ENCODE data around the gene SLX1A.
"Not testable (repeated sequence)": the region's sequence is repeated elsewhere in the genome, so short reads cannot be mapped to it uniquely, and the experiment has no call there.

Gene SLX1A

DNA sequence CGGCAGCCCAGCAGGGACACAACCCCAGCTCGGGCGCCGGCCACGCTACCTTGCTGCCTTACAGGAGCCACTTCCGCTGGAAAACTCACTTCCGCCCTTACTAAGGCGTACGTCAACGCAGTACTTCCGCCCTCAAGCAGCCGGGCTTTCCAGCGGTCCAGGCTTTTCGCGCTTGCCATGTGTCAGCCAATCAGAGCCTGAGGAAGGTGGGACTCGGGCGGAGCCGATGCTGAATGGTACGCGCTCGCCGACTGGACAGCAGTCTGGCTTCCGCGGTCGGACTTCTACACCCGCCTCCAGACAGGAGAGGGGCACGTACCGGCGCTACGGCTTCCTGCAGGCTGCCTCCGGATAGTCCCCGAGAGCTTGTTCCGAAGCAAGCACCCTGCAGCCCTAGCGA is at the start of gene SLX1A, which contains the start of gene BOLA2B:
SLX1A (plus strand) TSS at position 261 of the 400 bp plus-strand sequence. CDS start 210 bp downstream, outside the sequence.
BOLA2B (minus strand) TSS at position 52 of the 400 bp plus-strand sequence. CDS start 71 bp downstream, outside the sequence.
- not testable (repeated sequence) for DNase-seq (ENCODE audit: low read depth in 1 of 2, low spot score in 1 of 2)

DNA sequence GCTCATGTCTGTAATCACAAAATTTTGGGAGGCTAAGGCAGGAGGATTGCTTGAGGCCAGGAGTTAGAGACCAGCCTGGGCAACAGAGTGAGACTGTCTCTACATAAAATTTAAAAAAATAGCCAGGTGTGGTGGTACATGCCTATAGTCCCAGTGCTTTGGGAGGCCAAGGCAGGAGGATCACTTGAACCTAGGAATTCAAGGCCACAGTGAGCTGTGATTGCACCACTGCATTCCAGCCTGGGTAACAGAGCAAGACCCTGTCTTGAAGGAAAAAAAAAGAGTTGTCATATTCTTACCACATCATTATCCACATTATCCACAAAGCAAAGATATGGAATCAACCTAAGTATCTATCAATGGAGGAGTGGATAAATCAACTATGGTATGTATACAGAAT is 49.7 kb upstream of the SLX1A start:
- no peak for DNase-seq (ENCODE audit: low read depth in 1 of 2, low spot score in 1 of 2)

DNA sequence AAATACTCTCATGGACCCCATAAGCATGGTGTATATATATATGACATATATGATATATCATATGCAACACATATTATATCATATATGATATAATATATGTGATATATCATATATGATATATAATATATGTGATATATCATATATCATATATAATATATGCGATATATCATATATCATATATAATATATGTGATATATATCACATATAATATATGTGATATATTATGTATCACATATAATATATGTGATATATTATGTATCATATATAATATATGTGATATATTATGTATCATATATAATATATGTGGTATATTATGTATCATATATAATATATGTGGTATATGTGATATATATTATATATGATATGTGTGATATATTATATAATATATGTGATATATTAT is 48.8 kb upstream of the SLX1A start:
- no peak for DNase-seq (ENCODE audit: low read depth in 1 of 2, low spot score in 1 of 2)

DNA sequence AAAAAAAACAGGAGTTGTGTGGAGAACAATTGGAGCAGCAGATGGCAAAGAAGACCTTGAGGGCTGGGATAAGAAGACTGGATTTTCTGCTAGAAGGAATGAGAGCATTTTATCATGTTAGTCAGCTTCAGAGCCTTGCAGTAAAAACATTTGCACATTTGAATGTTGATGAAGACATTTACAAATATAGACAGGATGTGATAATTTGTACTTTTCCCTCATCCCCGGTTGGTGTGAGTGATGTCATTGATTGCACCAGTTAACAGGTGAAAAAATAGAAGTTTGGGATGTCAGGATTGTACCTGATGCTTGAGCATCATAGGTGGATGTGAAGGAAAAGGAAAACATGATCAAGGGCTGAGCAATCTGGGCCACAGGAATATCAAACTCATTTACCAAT is 48.0 kb upstream of the SLX1A start:
- no peak for DNase-seq (ENCODE audit: low read depth in 1 of 2, low spot score in 1 of 2)

DNA sequence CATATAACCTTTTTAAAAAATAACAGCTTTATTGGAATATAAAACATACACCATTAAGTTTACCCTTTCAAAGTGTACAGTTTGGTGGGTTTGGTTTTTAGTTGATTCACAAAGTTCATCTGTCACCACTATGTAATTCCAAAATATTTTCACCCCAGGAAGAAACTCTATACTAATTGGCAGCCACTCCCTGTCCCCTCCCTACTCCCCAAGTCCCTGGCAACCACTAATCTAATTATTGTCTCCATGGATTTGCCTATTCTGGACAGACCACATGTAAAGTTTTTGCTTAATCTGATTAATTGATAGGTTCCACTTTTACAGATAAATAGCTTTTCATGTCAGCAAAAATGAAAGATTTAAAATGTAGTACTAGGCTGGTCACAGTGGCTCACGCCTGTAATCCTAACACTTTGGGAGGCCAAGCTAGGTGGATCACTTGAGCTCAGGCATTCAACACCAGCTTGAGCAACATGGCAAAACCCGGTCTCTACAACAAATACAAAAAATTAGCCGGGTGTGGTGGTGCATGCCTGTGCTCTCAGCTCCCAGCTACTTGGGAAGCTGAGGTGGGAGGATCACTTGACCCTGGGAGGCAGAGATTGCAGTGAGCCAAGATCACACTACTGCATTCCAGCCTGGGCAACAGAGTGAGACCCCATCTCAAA is 45.7 kb upstream of the SLX1A start:
- no peak for DNase-seq (ENCODE audit: low read depth in 1 of 2, low spot score in 1 of 2)

DNA sequence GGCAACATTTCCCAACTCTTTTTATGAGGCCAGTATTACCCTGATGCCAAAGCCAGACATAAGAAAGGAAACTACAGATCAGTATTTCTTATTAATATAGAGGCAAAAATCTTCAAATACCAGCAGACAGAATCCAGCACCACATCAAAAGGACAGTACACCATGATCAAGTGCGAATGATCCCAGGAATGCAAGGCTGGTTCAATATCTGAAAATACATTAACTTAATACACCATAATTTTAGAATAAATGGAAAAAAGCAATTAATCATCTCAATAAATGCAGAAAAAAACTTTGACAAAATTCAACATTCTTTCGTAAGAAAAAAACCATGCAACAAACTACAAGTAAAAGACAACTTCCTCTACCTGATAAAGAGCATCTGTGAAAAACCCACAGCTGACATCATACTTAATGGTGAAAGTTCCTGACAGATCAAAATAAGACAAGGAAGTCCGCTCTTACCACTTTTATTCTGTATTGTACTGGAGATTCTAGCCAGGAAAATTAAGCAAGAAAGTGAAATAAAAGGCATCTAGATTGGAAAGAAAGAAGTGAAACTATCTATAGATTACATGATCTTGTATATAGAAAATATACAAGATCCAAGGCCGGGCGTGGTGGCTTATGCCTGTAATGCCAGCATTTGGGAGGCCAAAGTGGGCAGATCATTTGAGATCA is 44.3 kb upstream of the SLX1A start:
- no peak for DNase-seq (ENCODE audit: low read depth in 1 of 2, low spot score in 1 of 2)

DNA sequence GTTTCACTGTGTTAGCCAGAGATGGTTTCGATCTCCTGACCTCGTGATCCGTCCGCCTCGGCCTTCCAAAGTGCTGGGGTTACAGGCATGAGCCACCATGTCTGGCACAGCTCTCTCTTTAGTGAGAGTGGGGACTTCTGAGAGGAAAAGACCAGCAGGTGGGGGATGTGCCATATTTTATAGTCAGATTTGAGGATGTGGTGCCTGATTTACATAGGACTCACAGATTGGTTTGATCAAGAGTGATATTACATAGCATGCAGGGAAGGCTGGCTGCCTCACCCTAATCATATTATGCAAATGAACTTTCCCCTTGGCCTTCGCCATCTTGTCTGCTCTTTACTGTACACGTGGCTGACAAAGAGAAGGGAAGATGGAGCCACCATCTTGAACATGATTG is 42.6 kb upstream of the SLX1A start:
- no peak for DNase-seq (ENCODE audit: low read depth in 1 of 2, low spot score in 1 of 2)

DNA sequence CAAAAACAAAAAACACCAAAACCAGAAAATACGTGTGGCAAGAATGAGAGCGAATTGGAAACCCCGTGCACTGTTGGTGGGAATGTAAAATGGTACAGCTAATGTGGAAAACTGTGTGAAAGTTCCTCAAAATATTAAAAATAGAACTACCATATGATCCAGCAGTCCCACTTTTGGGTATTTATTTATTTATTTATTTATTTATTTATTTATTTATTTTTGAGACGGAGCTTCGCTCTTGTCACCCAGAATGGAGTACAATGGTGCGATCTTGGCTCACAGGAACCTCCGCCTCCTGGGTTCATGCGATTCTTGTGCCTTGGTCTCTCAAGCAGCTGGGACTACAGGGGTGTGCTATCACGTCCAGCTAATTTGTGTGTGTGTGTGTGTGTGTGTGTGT is 41.2 kb upstream of the SLX1A start:
- DNase-seq (ENCODE audit: low read depth in 1 of 2, low spot score in 1 of 2): no peak

DNA sequence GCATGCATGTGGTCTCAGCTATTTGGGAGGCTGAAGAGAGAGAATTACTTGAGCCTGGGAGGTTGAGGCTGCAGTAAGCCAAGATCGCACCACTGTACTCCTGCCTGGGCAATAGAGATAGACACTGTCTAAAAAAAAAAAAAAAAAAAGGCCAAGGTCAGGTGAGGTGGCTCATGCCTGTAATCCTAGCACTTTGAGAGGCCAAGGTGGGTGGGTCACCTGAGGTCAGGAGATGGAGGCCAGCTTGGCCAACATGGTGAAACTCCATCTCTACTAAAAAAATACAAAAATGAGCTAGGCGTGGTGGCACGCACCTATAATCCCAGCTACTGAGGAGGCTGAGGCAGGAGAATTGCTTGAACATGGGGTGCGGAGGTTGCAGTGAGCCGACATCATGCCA is 38.5 kb upstream of the SLX1A start:
- no peak for DNase-seq (ENCODE audit: low read depth in 1 of 2, low spot score in 1 of 2)

DNA sequence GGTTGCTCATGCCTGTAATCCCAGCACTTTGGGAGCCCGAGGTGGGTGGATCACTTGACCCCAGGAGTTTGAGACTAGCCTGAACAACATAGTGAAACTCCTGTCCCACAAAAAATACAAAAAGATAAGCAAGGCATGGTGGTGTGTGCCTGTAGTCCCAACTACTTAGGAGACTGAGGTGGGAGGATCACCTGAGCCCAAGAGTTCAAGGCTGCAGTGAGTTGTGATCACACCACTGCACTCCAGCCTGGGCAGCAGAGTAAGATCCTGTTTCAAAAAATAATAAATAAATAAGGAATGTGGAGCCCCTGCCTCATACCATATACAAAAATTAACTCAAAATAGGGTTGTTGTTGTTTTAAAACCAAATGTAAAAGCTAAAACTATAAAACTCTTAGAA is 36.5 kb upstream of the SLX1A start:
- no peak for DNase-seq (ENCODE audit: low read depth in 1 of 2, low spot score in 1 of 2)

DNA sequence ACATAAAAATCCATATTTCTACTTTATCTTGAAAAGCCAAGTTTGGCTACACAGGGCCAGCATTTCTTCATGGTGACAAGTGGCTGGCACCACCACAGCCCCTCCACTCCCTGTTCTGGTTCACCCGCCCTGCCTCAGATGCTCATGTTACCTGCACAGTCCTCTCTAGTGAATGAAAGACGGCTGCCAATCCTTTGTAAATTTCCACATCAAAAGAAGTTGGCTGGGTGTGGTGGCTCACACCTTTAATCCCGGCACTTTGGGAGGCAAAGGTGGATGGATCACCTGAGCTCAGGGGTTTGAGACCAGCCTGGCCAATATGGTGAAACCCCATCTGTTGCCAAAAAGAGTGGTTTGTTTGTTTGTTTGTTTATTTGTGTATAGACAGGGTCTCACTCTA is 30.1 kb upstream of the SLX1A start:
- DNase-seq (ENCODE audit: low read depth in 1 of 2, low spot score in 1 of 2): no peak

DNA sequence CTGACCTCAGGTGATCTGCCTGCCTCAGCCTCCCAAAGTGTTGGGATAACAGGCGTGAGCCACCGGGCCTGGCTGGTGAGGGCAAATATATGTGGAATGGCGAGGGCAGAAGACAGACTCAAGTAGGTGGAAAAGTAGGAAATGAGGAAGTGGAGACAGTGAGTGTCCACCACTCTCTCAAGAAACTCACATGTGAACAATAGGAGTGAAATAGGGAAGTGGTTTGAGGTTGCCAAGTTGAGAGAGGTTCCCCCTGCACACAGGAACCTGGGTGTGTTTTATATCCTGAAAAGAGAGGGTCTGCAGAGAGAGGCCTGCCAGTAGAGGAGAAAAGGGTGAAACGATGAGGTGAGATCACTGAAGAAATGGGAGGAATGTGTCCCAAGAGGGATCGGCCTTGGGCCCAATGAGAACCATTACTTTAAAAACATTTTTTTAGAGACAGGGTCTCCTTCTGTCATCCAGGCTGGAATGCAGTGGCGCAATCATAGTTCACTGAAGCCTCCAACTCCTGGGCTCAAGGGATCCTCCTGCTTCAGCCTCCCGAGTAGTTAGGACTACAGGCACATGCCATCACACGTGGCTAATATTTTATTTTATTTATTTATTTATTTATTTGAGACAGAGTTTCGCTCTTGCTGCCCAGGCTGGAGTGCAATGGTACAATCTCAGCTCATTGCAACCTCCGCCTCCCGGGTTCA is 27.3 kb upstream of the SLX1A start:
- DNase-seq (ENCODE audit: low read depth in 1 of 2, low spot score in 1 of 2): no peak

DNA sequence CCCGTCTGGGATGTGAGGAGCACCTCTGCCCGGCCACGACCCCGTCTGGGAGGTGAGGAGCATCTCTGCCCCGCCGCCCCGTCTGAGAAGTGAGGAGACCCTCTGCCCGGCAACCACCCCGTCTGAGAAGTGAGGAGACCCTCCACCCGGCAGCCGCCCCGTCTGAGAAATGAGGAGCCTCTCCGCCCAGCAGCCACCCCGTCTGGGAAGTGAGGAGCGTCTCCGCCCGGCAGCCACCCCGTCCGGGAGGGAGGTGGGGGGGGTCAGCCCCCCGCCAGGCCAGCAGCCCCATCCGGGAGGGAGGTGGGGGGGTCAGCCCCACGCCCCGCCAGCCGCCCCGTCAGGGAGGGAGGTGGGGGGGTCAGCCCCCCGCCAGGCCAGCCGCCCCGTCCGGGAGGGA is 24.9 kb upstream of the SLX1A start:
- DNase-seq (ENCODE audit: low read depth in 1 of 2, low spot score in 1 of 2): not testable (repeated sequence)

DNA sequence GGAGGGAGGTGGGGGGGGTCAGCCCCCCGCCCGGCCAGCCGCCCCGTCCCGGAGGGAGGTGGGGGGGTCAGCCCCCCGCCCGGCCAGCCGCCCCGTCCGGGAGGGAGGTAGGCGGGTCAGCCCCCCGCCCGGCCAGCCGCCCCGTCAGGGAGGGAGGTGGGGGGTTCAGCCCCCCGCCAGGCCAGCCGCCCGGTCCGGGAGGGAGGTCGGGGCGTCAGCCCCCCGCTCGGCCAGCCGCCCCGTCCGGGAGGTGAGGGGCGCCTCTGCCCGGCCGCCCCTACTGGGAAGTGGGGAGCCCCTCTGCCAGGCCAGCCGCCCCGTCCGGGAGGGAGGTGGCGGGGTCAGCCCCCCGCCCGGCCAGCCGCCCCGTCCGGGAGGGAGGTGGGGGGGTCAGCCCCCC is 24.3 kb upstream of the SLX1A start:
- DNase-seq (ENCODE audit: low read depth in 1 of 2, low spot score in 1 of 2): not testable (repeated sequence)

DNA sequence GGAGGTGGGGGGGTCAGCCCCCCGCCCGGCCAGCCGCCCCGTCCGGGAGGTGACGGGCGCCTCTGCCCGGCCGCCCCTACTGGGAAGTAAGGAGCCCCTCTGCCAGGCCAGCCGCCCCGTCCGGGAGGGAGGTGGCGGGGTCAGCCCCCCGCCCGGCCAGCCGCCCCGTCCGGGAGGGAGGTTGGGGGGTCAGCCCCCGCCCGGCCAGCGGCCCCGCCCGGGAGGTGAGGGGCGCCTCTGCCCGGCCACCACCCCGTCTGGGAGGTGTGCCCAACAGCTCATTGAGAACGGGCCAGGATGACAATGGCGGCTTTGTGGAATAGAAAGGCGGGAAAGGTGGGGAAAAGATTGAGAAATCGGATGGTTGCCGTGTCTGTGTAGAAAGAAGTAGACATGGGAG is 23.5 kb upstream of the SLX1A start:
- DNase-seq (ENCODE audit: low read depth in 1 of 2, low spot score in 1 of 2): not testable (repeated sequence)

DNA sequence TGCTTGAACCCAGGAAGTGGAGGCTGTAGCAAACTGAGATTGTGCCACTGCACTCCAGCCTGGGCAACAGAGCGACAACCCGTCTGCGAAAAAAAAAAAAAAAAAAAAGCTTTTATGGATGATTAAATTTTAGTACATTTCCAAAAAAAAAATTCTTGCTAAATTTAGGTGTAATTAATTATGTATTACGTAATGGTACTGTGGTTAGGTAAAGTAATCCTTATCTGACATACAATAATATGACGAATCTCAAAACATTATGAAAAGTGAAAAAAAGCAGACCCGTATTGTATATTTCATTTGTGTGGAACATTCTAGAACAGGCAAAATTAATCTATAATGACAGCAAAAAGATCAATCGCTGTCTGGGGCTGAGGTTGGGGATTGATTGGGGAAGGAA is 20.6 kb upstream of the SLX1A start:
- DNase-seq (ENCODE audit: low read depth in 1 of 2, low spot score in 1 of 2): no peak

DNA sequence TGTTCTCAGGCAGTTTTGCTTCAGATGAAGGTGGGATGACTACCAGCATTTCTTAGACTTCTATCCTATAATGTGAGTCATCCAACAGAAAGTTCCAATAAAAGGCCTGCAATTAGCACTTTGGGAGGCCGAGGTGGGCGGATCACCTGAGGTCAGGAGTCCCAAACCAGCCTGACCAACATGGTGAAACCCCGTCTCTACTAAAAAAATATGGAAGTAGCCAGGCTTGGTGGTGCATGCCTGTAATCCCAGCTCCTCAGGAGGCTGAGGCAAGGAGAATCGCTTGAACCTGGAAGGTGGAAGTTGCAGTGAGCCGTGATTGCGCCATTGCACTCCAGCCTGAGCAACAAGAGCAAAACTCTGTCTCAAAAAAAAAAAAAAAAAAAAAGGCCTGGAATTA is 16.8 kb upstream of the SLX1A start:
- not testable (repeated sequence) for DNase-seq (ENCODE audit: low read depth in 1 of 2, low spot score in 1 of 2)

DNA sequence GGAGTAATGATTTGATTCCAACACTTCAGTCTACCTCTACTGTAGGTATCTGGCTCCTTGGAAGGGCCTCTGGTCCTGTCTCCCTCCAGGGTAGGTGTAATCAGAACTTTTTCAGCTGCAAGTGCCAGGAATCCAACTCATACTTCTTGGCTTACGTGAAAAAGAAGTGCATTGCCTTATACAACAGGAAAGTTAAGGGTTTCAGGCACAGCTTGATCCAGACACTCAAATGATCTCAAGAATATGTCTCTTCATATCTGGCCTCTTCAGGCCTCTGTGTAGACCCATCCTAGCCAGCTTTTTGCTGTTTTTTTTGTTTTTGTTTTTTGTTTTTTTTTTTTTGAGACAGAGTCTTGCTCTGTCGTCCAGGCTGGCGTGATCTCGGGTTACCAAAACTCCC is 14.5 kb upstream of the SLX1A start:
- DNase-seq (ENCODE audit: low read depth in 1 of 2, low spot score in 1 of 2): no peak

DNA sequence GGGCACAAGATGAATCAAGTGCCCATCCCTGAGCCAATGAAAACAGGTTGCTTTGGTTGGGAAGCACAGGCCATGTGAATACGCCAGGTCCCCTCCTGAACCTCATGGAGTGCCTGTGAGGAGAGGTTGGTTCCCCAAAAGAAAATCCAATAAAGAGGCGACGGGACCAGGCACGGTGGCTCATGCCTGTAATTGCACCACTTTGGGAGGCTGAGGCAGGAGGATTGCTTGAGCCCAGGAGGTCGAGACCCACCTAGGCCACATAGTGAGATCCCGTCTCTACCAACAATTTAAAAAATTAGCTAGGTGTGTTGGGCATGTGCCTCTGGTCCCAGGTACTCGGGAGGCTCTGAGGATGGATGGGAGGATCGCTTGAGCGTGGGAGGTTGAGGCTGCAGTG is 13.7 kb upstream of the SLX1A start:
- DNase-seq (ENCODE audit: low read depth in 1 of 2, low spot score in 1 of 2): no peak

DNA sequence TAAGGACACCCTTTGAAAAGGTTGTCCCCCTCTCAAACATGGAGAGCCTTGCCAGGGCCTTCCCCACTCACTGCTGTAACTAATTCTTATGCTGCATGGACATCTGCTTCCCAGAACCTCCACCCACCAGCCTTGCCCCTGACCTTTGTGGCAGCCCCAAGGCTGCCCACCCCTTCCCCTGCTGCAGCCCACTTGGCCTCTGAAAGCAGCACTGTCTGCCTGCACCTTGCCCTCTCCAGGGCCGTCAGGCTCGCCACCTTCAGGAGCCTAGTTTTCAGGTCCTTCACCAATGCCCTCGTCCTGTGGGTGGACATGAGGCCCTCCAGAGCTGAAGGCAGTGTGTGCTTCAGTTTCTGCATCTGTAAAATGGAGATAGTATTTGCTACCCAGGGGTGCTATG is 12.9 kb upstream of the SLX1A start:
- DNase-seq (ENCODE audit: low read depth in 1 of 2, low spot score in 1 of 2): no peak

DNA sequence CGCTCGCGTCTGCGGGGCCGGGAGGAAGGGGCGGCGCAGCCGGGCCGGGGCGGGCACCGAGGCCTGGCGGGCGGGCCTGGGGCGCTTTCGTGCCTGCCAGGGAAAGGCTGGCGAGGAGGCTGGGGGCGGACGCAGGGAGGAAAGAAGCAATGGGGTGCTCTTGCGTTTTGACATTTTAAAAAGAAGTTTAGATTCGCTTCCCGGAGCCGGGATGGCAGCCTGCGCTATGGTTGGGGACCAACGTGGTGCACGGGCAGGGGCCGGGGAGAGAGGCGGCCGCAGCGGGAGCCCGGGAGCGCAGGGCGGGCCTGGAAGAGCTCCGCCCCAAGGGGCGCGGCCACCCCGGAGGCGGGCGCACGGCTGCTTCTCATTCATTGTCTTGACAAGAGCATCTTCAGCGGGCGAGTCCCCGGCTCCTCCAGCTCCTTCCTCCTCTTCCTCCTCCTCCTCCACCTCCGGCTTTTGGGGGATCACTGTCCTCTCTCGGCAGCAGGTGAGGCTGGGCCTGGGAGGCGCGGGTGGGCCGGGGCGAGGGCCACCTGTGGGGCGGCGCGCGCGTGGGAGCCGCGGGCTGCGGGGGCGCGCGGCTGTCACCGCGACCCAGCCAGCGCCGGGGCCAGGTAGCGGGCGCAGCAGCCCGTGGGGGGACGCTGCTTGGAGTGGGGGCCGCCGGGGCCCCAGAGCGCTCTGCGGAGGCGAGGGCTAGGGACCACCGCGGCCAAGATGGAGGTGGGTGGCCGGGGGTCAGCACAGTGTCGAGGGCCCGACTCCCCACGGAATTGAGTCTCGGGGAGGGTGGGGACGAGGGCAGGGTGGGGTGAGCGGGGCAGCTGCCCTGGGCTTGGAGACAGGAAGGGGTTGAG is 10.2 kb upstream of the SLX1A start, which contains the start of gene CORO1A:
CORO1A (plus strand) TSS at position 370 of the 863 bp plus-strand sequence. CDS start 1,608 bp downstream, outside the sequence.
- DNase-seq (ENCODE audit: low read depth in 1 of 2, low spot score in 1 of 2): peak; percentile 72 to 73
